ENCODE results near the gene FIGLA. TPM values are rescaled to one million over a fixed set of nuclear protein-coding genes. Genes with fewer than 3 reads are reported as not detected.

The FIGLA gene
- polyA plus RNA-seq, 6 donors from 2014 or later, result not detected

GRCh38 chr2:70827388-70827787, 36.9 kb upstream of the FIGLA start:
- Mint-ChIP-seq H3K27ac (no peak overlapping the region), H3K4me3 (no peak overlapping the region), H3K27me3 (peaks cover 9 to 44% (median 20%) of the 10 kb centered on the region in 3 donors), H3K36me3 (no peaks in the 10 kb centered on the region), H3K4me1 (no peaks in the 10 kb centered on the region), H3K9me3 (no peaks in the 10 kb centered on the region)
- DNase-seq (no peak), ATAC-seq (ENCODE audit: low read depth in 2 of 2) (no peak)

GRCh38 chr2:70826696-70827350, 36.4 kb upstream of the FIGLA start:
- peak overlapping the region in 2 of 6 donors; percentile 44 to 58 for H3K27ac Mint-ChIP-seq
- H3K27me3 Mint-ChIP-seq, result peaks cover 9 to 47% (median 20%) of the 10 kb centered on the region in 3 donors
- no peaks in the 10 kb centered on the region for H3K9me3 Mint-ChIP-seq
- DNase-seq (no peak), ATAC-seq (ENCODE audit: low read depth in 2 of 2) (no peak)
- no peaks in the 10 kb centered on the region for H3K36me3 Mint-ChIP-seq
- H3K4me3 Mint-ChIP-seq, result no peak overlapping the region
- H3K4me1 Mint-ChIP-seq, result no peaks in the 10 kb centered on the region

GRCh38 chr2:70823249-70823648, 32.8 kb upstream of the FIGLA start:
- Mint-ChIP-seq H3K27ac (no peak overlapping the region), H3K4me3 (no peak overlapping the region), H3K9me3 (no peaks in the 10 kb centered on the region), H3K4me1 (no peaks in the 10 kb centered on the region), H3K27me3 (peaks cover 20 to 55% (median 28%) of the 10 kb centered on the region in 3 donors), H3K36me3 (no peaks in the 10 kb centered on the region)
- DNase-seq, result no peak
- no peak for ATAC-seq (ENCODE audit: low read depth in 2 of 2)

GRCh38 chr2:70822843-70823242, 32.4 kb upstream of the FIGLA start:
- H3K36me3 Mint-ChIP-seq, result no peaks in the 10 kb centered on the region
- peak overlapping the region in 1 of 6 donors; percentile 75 for H3K27ac Mint-ChIP-seq
- DNase-seq (no peak), ATAC-seq (ENCODE audit: low read depth in 2 of 2) (no peak)
- H3K9me3 Mint-ChIP-seq, result no peaks in the 10 kb centered on the region
- peaks cover 24 to 58% (median 33%) of the 10 kb centered on the region in 3 donors for H3K27me3 Mint-ChIP-seq
- no peak overlapping the region for H3K4me3 Mint-ChIP-seq
- H3K4me1 Mint-ChIP-seq, result no peaks in the 10 kb centered on the region

- no peak within 1 kb of the TSS for H3K27ac Mint-ChIP-seq
- no peak for DNase-seq
- H3K36me3 Mint-ChIP-seq, result no peaks in the 10 kb centered on the region
- no peaks in the 10 kb centered on the region for H3K4me1 Mint-ChIP-seq
- no peak for ATAC-seq (ENCODE audit: low read depth in 2 of 2)
- no peaks in the 10 kb centered on the region for H3K9me3 Mint-ChIP-seq
- no peak within 1 kb of the TSS for H3K4me3 Mint-ChIP-seq
- H3K27me3 Mint-ChIP-seq, result peaks cover 26 to 55% (median 32%) of the 10 kb centered on the region in 3 donors
Observed at GRCh38 chr2:70820499-70820898, 30.1 kb upstream of the FIGLA start, which contains the start of gene CLEC4F. TSS of gene CLEC4F (minus strand) at chr2:70820599. CDS start at chr2:70820523, 76 bp downstream.

GRCh38 chr2:70817284-70817954, 27.0 kb upstream of the FIGLA start:
- Mint-ChIP-seq H3K4me1 (no peaks in the 10 kb centered on the region), H3K9me3 (no peaks in the 10 kb centered on the region), H3K4me3 (no peak overlapping the region), H3K27me3 (peaks cover 34 to 70% (median 48%) of the 10 kb centered on the region in 3 donors), H3K27ac (no peak overlapping the region), H3K36me3 (no peaks in the 10 kb centered on the region)
- ATAC-seq (ENCODE audit: low read depth in 2 of 2), result no peak
- no peak for DNase-seq

- Mint-ChIP-seq H3K27me3 (peaks cover 34 to 69% (median 48%) of the 10 kb centered on the region in 3 donors), H3K9me3 (no peaks in the 10 kb centered on the region), H3K36me3 (no peaks in the 10 kb centered on the region), H3K4me3 (no peak overlapping the region), H3K27ac (no peak overlapping the region), H3K4me1 (no peaks in the 10 kb centered on the region)
- DNase-seq (no peak), ATAC-seq (ENCODE audit: low read depth in 2 of 2) (no peak)
Observed at GRCh38 chr2:70816726-70817125, 26.3 kb upstream of the FIGLA start.

- ATAC-seq (ENCODE audit: low read depth in 2 of 2), result no peak
- H3K27ac Mint-ChIP-seq, result no peak overlapping the region
- DNase-seq, result no peak
- no peaks in the 10 kb centered on the region for H3K4me1 Mint-ChIP-seq
- H3K9me3 Mint-ChIP-seq, result peaks cover 0 to 4% (median 0%) of the 10 kb centered on the region in 7 donors
- peak overlapping the region in 1 of 8 donors; percentile 5 for H3K4me3 Mint-ChIP-seq
- H3K27me3 Mint-ChIP-seq, result peaks cover 13 to 34% (median 28%) of the 10 kb centered on the region in 3 donors
- H3K36me3 Mint-ChIP-seq, result no peaks in the 10 kb centered on the region
Observed at GRCh38 chr2:70808983-70809958, 18.8 kb upstream of the FIGLA start.

GRCh38 chr2:70807828-70808118, 17.3 kb upstream of the FIGLA start:
- Mint-ChIP-seq H3K27me3 (peaks cover 11 to 27% (median 27%) of the 10 kb centered on the region in 3 donors), H3K27ac (no peak overlapping the region)
- no peak for ATAC-seq (ENCODE audit: low read depth in 2 of 2)

GRCh38 chr2:70807102-70807827, 16.8 kb upstream of the FIGLA start:
- Mint-ChIP-seq H3K4me1 (no peaks in the 10 kb centered on the region), H3K4me3 (no peak overlapping the region)
- no peak for ATAC-seq (ENCODE audit: low read depth in 2 of 2)

More at GRCh38 chr2:70807828-70808118, 17.3 kb upstream of the FIGLA start:
- peak overlapping the region in 1 of 8 donors; percentile 29 for H3K4me3 Mint-ChIP-seq
- H3K9me3 Mint-ChIP-seq, result peaks cover 0 to 4% (median 0%) of the 10 kb centered on the region in 7 donors
- H3K36me3 Mint-ChIP-seq, result no peaks in the 10 kb centered on the region
- DNase-seq, result no peak
- no peaks in the 10 kb centered on the region for H3K4me1 Mint-ChIP-seq

GRCh38 chr2:70806620-70807019, 16.2 kb upstream of the FIGLA start:
- DNase-seq, result no peak
- ATAC-seq (ENCODE audit: low read depth in 2 of 2), result no peak
- Mint-ChIP-seq H3K4me3 (no peak overlapping the region), H3K27me3 (peaks cover 10 to 28% (median 22%) of the 10 kb centered on the region in 3 donors), H3K36me3 (no peaks in the 10 kb centered on the region), H3K27ac (no peak overlapping the region), H3K9me3 (peaks cover 0 to 4% (median 0%) of the 10 kb centered on the region in 7 donors), H3K4me1 (no peaks in the 10 kb centered on the region)

More at GRCh38 chr2:70807102-70807827, 16.8 kb upstream of the FIGLA start:
- no peak overlapping the region for H3K27ac Mint-ChIP-seq
- DNase-seq, result no peak
- peaks cover 0 to 4% (median 0%) of the 10 kb centered on the region in 7 donors for H3K9me3 Mint-ChIP-seq
- H3K36me3 Mint-ChIP-seq, result no peaks in the 10 kb centered on the region
- H3K27me3 Mint-ChIP-seq, result peaks cover 10 to 27% (median 22%) of the 10 kb centered on the region in 3 donors

GRCh38 chr2:70806013-70806412, 15.6 kb upstream of the FIGLA start:
- Mint-ChIP-seq H3K27me3 (peaks cover 15 to 34% (median 22%) of the 10 kb centered on the region in 3 donors), H3K36me3 (no peaks in the 10 kb centered on the region), H3K9me3 (peaks cover 0 to 4% (median 0%) of the 10 kb centered on the region in 7 donors), H3K4me3 (no peak overlapping the region), H3K4me1 (no peaks in the 10 kb centered on the region), H3K27ac (no peak overlapping the region)
- DNase-seq, result no peak
- no peak for ATAC-seq (ENCODE audit: low read depth in 2 of 2)

Measured in naive B cell (primary cell).